Tibial artery (tissue), 4 donors: ENCODE results near the gene TBC1D8.

ENCODE experiments used
- DNase-seq, 2 donors: peaks; one replicate each; pipeline ENCODE4 v3.0.0-alpha.2; 2019
- H3K27ac ChIP-seq, 2 donors: fragments of 200-600 bp; sonication (generic) in 1 of 2; 1 replicate in 1 of 2; 2 replicates in 1 of 2; pipeline ENCODE4 v1.5.1; 2018 to 2019; ENCODE audit warnings: mild to moderate bottlenecking in 1 of 2
- H3K27me3 ChIP-seq, 2 donors: fragments of 200-600 bp; sonication (generic) in 1 of 2; one replicate each; pipeline versions ENCODE4 v1.5.1 to v1.6.0; 2016 to 2019
- H3K36me3 ChIP-seq, 3 donors: fragments of 200-600 bp; sonication (generic) in 2 of 3; one replicate each; pipeline ENCODE4 v1.5.1; 2016 to 2019; ENCODE audit warnings: mild to moderate bottlenecking in 2 of 3
- H3K4me1 ChIP-seq, 4 donors: fragments of 200-600 bp; sonication (generic) in 2 of 4; 1 replicate in 3 of 4; 2 replicates in 1 of 4; pipeline ENCODE4 v1.5.1; 2016 to 2019
- H3K4me3 ChIP-seq, 2 donors: fragments of 200-600 bp; sonication (generic) in 1 of 2; 1 replicate in 1 of 2; 2 replicates in 1 of 2; pipeline ENCODE4 v1.5.1; 2018 to 2019; ENCODE audit warnings: mild to moderate bottlenecking in 2 of 2
- H3K9me3 ChIP-seq, 3 donors: fragments of 200-600 bp; sonication (generic) in 1 of 3; one replicate each; pipeline ENCODE4 v1.5.1; 2016 to 2019
- CTCF ChIP-seq, 2 experiments: fragments of 200-600 bp in 1 of 2; fragments of 450-650 bp in 1 of 2; IDR thresholded peaks; one replicate each; pipeline ENCODE4 v1.5.1; 2017 to 2019; ENCODE audit warnings: antibody characterized with exemption in 2 of 2, mild to moderate bottlenecking in 1 of 2, moderate library complexity in 1 of 2
- intact Hi-C: fragments of 100-400 bp; cut with DNase I; formaldehyde crosslinking; loops from one replicate; pipeline ENCODE4 v1.15.0; 2023; ENCODE audit warnings: low total_unique reads

Gene TBC1D8

DNA sequence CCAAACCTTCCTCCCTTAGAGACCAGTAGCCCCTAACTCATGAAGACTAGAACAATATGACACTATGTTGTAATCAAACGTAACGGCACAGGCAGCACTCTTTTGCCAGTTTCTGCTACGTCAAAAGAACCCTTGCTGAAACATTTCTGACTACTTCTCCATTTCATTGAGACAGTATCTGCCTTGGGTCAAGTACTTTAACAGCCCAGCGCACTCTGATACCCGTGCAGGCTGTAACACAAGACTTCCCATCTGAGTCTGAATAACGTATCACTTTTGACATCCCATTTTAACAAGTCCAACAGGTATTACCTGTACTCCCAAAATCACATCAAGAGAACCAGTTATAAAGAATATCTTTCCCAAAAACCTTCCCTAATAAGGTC lies 38.4 kb downstream of the TBC1D8 start:
- intact Hi-C loops, result no loop called here
- no peak for DNase-seq

GRCh38 chr2:101111917-101112771 lies 39.0 kb downstream of the TBC1D8 start:
- Histone ChIP-seq H3K9me3 (no peaks in the 10 kb centered on the region), H3K27me3 (no peaks in the 10 kb centered on the region), H3K4me1 (peaks cover 0 to 67% (median 40%) of the 10 kb centered on the region in 4 donors), H3K36me3 (no peaks in the 10 kb centered on the region), H3K27ac (peak overlapping the region; percentile 5 to 21), H3K4me3 (no peak overlapping the region)
- TF ChIP-seq CTCF (IDR thresholded peaks at IDR 0.05), result no peak
- no peak for DNase-seq
- intact Hi-C loops, result no loop called here

More for the DNA sequence above, 38.4 kb downstream of the TBC1D8 start:
- peaks cover 0 to 67% (median 39%) of the 10 kb centered on the region in 4 donors for H3K4me1 ChIP-seq
- H3K9me3 ChIP-seq, result no peaks in the 10 kb centered on the region
- no peak for TF ChIP-seq CTCF (IDR thresholded peaks at IDR 0.05)
- H3K4me3 ChIP-seq, result no peak overlapping the region
- H3K36me3 ChIP-seq, result no peaks in the 10 kb centered on the region
- H3K27me3 ChIP-seq, result no peaks in the 10 kb centered on the region
- peak overlapping the region; percentile 5 to 21 for H3K27ac ChIP-seq

DNA sequence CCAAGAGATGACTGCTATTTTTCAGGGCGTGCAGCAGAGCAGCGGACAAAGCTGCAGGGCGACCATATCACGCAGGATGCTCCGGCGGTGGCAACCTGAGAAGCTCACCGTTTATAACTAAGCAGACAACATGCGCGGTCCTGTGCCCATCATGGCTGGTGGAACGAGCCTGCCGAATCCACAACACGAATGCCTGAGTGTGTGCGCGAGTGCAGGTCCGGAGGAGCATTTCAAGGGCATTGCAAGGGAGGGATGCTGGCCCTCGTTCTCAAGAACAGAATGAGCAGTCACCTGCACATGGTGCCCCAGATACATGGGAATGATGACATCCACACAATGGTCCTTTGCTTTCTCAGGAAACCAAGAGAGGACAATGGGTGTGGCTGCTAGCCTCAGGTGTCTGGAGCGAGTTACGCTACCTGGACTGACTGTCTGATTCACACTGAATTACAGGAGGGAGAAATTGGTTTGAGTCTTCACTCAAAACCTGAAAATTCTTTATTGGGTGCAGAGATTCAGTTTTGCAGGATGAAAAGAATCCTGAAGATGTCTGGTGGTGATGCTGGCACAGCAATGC lies 39.8 kb downstream of the TBC1D8 start:
- DNase-seq, result no peak
- Histone ChIP-seq H3K36me3 (no peaks in the 10 kb centered on the region), H3K4me1 (peaks cover 0 to 67% (median 40%) of the 10 kb centered on the region in 4 donors), H3K27me3 (no peaks in the 10 kb centered on the region), H3K9me3 (no peaks in the 10 kb centered on the region), H3K4me3 (no peak overlapping the region), H3K27ac (peak overlapping the region; percentile 5 to 21)
- TF ChIP-seq CTCF (IDR thresholded peaks at IDR 0.05), result no peak
- intact Hi-C loops, result no loop called here

GRCh38 chr2:101109451-101110118 lies 41.6 kb downstream of the TBC1D8 start:
- no peaks in the 10 kb centered on the region for H3K27me3 ChIP-seq
- H3K27ac ChIP-seq, result peak overlapping the region; percentile 20 to 41
- no peak overlapping the region for H3K4me3 ChIP-seq
- intact Hi-C loops, result no loop called here
- H3K36me3 ChIP-seq, result no peaks in the 10 kb centered on the region
- peaks cover 0 to 63% (median 40%) of the 10 kb centered on the region in 4 donors for H3K4me1 ChIP-seq
- no peak for TF ChIP-seq CTCF (IDR thresholded peaks at IDR 0.05)
- no peaks in the 10 kb centered on the region for H3K9me3 ChIP-seq
- DNase-seq, result no peak

GRCh38 chr2:101108357-101108756 lies 42.8 kb downstream of the TBC1D8 start:
- Histone ChIP-seq H3K4me3 (no peak overlapping the region), H3K27me3 (no peaks in the 10 kb centered on the region), H3K27ac (peak overlapping the region; percentile 8 to 20), H3K36me3 (no peaks in the 10 kb centered on the region), H3K4me1 (peaks cover 0 to 51% (median 32%) of the 10 kb centered on the region in 4 donors), H3K9me3 (peaks cover 0 to 2% (median 0%) of the 10 kb centered on the region in 3 donors)
- intact Hi-C loops, result no loop called here
- DNase-seq, result no peak
- TF ChIP-seq CTCF (IDR thresholded peaks at IDR 0.05), result no peak
